MM.1S (cell line): ENCODE data around the gene KRT32.

Experiments
- CTCF ChIP-seq: fragments of 300-600 bp; sonication (generic); IDR thresholded peaks from 2 replicates; pipeline ENCODE4 v1.5.1; 2016; ENCODE audit warnings: antibody characterized with exemption, low read length, mixed read lengths
- EZH2 ChIP-seq: fragments of 300-600 bp; sonication (generic); optimal IDR thresholded peaks from 2 replicates; pipeline ENCODE3; 2017; ENCODE audit warnings: low read depth, mild to moderate bottlenecking, antibody characterized with exemption, low read length, mixed read lengths

- no peak for TF ChIP-seq EZH2
- TF ChIP-seq CTCF, result no peak
Observed at GRCh38 chr17:41413353-41413957, 53.7 kb downstream of the KRT32 start.
